HG02610 (cell line): Measurements from ENCODE around the gene WDR54.

ENCODE experiments used
- ATAC-seq: cut with Tn5 transposase; IDR thresholded peaks from one replicate; pipeline ENCODE4 v1.9.1; 2021; ENCODE audit warnings: mild to moderate bottlenecking, moderate library complexity; ENCODE audit not compliant: unreplicated experiment

Gene WDR54, protein sequence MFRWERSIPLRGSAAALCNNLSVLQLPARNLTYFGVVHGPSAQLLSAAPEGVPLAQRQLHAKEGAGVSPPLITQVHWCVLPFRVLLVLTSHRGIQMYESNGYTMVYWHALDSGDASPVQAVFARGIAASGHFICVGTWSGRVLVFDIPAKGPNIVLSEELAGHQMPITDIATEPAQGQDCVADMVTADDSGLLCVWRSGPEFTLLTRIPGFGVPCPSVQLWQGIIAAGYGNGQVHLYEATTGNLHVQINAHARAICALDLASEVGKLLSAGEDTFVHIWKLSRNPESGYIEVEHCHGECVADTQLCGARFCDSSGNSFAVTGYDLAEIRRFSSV

DNA sequence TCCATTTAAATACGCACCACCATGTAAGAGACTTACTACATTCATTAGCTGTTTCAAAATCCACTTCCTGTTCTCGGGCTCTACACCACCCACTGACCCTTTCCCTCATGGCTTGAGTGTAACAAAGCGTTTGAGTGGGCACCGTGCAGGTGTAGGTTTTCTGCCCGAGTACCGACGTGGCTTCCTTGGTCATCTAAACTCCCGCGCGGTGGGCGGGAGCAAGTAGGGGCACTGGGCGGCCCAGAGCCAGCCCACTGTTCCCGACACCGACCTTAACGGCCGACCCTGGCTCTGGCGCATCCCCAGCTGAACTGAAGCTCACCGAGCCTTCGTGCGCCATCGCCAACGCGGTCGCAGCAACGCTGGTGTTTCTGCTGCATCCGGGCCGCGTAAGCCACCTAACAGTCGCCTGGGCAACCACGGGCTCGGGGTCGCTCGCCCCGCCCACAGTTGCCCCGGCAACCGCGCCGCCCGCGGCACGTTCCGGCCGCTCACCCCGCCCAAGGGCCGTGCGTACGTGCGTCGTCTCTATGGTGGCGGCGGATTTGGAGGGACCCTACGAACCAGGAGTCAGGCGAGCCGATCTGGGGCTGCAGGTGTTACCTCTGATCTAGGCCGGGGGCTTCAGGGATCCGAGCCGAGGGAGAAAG lies at the start of gene WDR54, which contains the start of gene C2orf81:
WDR54 (plus strand) TSS at position 510 of the 650 bp plus-strand sequence. CDS start 424 bp downstream, outside the sequence.
C2orf81 (minus strand) TSS at position 399 of the 650 bp plus-strand sequence; CDS start at position 340, 59 bp downstream.
- peak; percentile 96 for ATAC-seq

DNA sequence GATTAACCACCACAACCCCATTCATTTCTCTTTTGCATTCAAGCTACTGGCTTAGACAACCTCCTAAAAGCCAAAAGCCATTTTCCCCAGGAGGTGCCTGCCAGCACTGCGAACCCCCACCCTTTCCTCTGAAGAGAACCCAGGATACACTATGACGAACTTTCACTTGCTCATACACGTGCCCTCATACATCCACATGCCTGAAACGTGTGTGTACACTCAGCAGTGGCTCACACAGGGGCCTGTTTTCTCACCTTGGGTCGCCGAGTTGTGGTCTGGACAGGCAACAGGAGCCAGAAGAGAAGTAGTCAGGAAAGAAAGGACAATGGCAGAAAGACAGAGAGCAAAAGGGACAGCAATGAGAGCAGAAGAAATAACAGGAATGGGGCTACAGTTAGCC lies 48.9 kb upstream of the WDR54 start:
- ATAC-seq: no peak

DNA sequence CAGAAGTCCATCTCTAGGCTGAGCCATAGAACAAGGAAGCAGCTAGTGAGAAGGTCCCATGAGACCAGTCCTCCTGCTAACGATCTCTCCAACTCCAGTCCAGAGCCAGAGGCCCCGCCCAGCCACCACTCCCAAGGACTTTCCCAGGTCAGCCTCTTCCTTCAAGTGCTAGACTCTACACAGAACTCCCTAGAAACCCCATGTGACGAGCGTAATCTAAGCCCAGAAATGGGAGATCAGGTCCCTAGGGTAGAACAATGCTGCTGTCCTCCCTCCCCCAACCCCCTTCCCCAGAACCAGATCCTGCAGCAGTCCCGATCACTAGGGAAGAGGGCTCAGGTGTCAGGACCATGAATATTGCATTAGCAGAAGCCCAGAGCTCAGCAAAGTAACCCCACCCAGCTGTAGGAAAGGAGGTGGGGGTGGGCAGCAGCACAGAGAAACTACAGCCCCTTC lies 48.3 kb upstream of the WDR54 start:
- no peak for ATAC-seq

DNA sequence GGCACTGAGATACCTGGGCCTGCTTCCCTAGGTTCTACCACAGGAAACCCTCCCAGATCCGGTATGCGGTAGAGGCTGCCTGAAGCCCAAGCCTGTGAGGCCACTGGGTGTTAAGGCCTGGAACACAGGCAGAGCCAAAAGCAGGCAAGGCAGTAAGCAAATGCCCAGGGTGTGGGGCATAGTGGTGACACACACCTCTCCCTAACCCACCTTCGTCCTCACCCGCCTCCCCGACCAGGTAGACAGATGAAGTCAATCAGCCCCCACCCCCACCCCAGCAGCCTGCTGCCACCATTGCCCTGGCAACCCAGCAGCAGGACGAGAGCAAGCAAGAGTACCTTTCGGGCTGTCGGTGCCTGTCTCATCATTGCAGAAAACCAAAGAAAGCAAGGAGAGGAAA lies 47.5 kb upstream of the WDR54 start:
- ATAC-seq: no peak

DNA sequence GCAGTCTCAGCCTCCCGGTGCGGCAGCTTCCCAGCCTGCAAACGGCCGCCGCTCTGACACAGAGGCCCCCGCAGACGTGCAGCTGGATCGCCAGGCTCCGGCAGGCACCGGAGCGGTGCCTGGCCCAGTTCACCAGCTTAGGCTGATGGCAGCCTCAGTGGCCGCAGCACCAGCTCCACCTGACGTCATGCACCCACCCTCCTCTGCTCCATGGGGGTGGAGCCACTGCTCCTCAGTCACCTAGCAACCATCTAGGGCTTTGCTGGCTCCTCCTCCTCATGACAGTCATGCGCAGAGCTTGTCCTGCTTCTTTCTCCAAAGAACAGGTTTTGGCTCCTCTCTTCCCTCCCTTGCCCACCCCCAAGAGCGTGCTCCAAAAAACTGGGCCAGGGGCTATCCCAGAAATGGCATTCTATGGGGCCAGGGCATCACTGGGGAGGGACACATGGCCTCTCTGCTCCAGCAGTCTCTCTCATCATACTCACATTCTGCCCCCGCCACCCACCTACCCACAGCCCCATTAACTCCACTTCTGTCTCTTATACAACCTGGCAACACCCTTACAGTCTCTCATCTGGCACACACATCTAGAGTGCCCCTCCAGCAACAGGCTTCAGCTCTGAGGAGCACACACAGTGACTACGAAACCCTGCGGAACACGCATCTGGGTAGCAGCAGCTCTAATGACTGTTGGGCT lies 46.9 kb upstream of the WDR54 start:
- ATAC-seq: no peak

DNA sequence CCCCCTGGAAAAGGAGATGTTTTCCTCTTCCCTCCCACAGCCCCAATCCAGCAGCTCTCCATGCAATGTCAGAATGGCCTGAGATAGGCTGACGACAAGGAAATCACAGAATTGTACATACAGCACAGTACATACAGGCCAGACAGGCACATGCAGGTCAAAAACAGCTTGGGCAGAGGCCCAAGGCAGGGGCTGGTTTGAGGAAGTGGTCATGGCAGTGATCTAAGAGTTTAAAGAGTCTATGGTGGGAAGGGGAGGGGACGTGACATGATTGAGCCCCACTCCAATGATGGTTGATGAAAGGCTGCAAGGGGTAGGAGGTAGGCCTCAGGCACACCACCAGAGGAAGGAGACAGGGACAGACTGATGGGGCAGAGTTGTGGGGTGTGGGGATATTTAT lies 45.7 kb upstream of the WDR54 start:
- no peak for ATAC-seq

DNA sequence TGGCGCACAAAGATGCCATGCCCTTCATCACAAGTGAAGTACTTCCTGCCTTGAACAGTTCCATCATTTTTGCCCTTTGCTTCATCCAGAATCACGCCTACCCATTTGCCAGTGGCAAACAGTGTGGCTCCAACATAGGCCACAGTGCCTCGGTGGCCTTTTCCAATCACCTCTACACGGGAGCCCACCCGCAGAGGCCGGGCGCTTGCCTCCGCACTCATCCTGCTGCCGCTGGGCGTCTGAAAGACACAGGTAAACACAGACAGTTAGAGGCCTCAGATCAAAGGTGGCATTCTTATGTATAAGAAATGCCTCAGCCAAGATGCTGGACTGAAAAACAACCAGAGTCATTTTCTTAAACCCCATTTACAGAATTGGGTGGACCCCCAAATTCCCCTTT lies 43.5 kb upstream of the WDR54 start:
- no peak for ATAC-seq

DNA sequence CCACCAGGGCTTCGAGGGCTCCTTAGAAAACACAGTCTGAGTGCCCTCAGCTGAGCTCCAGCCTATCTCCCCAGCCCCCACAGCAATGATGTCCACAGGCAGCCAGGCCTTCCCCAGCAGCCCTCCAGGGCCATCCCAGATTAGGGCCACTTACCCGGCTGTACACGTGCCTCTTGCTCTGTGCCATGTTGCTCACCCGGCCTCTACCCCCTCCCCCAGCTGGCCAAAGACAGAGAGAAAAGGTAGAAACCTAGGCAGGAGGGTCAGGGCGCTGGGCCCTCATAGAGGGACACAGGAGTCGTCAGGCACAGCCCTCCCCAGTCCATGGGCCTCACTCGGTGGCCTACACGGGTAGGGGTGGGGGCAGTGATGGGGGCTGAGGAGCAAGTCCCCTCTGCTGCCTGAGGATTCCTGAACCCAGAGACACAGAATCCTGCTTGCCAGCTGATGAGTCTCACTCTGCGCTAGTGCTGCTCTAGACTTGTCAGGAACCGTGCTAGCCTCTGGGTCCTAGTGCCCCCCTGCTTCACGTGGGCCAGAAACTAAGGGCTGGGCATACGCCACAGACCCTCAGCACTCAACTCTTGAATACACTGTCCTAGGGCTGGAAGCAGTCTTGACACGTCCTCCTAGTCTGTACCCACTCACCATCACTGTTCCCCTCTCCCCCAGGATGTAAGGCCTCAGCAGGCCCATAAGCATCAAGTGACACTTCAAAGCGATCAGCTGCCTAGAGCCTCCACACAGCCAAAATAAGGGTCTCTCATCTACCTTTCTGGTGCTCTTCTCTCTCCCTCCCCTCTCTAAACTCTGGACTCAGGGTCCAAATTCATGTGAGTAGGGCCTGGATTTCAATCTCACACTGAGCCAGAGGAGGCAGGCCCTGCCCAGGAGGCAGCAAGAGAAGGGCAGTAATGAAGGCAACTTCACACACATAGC lies 41.4 kb upstream of the WDR54 start, which contains the start of gene DCTN1:
DCTN1 (minus strand) TSS at position 461 of the 939 bp plus-strand sequence; CDS start at position 187, 274 bp downstream.
- ATAC-seq: peak; percentile 82

DNA sequence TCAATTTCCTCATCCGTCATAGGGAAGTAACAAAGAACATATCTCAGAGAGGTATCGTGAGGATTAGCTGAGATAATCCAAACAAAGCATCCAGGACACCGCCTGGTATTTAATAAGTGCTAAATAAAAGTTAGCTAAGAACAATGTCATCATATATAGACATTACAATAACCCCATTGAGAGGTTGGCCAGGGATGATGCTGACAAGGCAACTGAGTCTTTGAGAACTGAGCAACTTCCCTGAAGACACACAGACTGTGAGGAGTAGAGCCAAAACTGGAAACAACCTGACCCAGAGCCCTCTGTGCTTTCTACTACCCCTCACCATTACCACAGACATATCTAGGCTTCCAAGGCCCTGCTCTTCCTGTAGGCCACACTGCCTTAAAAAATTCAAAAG lies 39.8 kb upstream of the WDR54 start:
- no peak for ATAC-seq

DNA sequence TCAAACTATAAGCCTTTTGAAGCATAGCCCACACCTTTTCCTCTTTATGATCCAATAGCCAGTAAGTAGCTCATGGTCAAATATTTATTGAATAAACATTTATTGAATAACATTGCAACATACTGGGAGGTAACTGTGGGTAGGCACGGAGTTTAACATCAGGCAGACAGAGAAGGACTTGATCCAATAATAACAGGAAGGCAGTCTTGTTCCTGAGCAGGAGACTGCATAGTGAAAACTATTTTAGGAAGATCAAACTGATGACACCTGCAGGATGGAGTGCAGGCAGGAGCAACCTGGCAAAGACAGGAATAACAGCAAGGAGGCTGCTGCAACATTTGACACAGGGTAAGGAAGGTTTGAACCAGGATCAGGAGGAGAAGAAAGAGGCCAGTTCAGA lies 38.3 kb upstream of the WDR54 start:
- ATAC-seq: no peak

DNA sequence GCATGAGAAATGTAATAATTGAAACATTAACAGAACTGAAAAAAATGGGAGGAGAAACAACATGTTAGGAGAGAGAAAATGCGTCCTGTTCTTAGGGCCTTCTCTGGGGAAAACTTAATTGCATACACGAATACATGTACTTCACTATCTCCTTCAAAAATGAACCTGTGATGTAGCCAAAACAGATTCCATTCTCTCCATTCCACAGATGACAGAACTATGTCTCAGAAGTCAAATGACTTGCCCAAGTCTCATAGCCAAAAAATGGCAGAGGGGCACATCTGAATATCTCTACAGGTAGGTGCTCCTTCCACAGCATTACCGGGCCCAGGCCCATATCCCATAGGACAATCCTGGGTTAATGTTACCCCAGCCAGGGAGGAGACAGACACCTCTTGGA lies 37.5 kb upstream of the WDR54 start:
- ATAC-seq: no peak

DNA sequence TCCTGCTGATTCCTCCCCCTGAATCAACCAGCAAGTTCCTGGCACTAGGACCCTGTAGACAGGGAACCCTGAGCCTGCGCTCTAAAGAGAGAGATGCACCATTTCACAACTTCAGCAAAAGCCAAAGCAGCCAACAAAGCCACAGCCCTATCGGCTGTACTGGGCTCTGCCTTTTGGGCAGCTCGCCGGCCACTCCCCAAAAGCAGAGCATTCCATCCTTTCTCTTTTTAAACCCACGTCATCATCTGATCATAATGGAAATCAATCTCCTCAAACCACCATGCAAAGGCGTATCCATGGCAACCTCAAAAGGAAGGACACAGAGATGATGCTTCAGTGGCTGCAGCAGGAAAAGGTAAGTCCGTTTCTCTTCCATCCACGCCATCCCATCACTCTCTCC lies 36.1 kb upstream of the WDR54 start:
- ATAC-seq: no peak

DNA sequence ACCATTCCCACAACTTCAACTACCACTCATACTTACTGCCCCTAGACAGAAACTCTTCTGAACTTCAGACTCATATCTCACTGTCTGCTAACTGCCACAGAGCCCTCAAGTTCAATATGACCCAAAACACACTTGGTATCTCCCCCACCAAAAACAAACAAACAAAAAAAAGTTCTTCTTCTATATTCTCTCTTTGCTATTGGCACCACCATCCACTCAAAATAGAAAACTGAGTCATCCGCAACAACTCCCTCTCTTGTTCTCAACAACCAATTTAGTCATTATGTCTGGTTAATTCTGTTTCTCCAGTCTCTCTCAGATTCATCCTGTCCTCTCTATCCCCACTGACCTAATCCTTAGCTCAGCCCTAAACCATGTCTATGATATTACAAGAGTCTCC lies 34.2 kb upstream of the WDR54 start:
- no peak for ATAC-seq

DNA sequence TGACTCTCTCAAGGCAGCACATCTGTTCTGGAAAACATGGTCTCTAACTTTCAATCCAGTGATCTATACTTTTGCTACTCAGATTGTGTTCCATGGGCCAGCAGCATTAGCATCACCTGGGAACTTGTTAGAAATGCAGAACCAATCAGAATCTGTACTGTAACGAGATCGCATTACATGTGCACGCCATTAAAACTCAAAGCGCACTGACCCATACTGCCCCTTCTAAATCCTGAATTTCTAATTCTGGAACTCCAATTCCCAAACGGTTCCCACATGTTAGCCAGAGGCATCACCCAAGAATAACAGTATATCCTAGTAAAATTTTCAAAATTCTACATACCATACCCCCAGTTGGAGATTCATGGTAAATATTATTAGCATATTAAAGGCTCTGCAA lies 30.9 kb upstream of the WDR54 start:
- no peak for ATAC-seq

DNA sequence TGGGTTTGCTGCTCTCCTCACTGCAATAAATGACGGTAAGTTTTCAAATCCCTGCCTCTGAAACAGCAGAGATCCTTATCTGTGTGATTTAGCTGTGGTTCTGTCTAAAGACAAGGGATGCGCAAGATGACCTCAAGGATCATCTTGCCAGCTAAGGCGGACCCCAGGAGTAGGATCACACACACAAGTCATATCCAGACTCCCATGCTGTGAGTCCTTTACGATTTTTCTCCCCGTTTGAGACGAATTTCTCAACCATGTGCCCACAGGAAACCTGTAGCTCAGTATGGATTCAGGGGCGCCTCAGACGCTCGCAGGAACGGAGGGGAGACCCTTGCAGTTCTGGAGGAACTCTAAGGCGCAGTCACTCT lies 30.3 kb upstream of the WDR54 start:
- no peak for ATAC-seq

DNA sequence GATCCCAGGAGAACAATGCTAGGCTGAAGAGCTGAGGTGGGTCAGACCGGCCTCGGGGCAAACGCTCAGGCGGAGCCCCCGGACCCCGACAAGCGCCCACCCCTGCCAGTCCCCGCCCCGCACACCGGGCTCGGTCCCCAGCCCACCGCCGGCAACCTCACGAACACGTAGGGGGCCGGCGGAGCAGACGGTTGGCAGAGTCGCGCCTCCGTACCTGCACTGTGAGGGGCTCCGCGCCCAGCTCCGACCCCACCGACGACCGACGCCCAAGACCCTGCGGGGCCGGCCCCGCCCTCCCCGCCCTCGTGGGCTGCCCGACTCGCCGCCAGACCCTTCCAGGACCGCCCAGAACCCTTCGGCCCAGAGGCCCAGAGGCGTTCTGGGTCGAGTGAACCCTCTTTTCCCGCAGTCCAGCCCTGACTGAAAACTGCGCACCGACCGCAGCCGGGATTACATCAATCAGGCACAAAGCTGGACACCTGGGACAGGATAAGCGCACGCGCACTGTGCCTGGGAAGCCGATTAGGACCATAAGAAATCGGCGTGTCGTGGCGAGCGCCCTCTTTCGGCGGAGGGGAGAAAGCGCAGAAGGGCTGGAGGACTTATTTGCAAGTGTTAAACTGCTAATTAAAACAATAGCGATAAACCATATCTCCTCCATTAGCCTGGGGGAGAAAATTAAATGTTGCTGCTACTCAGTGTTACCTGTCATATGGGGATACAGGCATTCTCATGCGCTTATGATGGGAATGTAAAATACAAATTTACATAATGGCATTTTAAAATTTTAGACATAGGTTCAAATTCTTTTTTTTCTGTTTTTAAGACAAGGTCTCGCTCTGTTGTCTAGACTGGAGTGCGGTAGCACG lies 29.7 kb upstream of the WDR54 start:
- peak; percentile 53 for ATAC-seq

DNA sequence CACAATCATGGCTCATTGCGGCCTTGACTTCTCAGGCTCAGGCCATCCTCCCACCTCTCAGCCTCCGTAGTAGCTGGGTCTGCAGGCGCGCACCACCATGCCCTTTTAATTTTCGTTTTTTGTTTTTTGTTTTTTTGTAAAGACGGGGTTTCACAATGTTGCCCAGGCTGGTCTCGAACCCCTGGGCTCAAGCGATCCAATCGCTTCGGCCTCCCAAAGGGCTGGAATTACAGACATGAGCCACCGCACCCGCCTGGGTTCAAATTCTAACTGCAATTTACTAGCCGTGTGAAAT lies 29.1 kb upstream of the WDR54 start:
- ATAC-seq: no peak

DNA sequence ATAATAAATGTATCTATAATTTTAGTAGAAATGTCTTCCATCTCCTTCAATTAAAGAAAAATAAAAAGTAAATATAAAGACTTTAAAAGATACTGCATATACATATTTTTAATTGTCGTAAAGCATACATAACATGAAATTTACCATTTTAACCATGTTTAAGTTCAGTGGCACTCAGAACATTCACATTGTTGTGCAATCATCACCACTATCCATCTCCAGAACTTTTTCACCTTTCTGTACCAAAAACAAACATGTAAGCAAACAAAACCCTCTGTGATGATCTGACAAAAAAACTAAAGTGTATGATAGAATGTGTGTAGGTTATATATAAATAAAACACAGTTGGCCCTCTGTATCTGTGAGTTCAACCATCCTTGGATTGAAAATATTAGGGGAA lies 28.0 kb upstream of the WDR54 start:
- no peak for ATAC-seq

DNA sequence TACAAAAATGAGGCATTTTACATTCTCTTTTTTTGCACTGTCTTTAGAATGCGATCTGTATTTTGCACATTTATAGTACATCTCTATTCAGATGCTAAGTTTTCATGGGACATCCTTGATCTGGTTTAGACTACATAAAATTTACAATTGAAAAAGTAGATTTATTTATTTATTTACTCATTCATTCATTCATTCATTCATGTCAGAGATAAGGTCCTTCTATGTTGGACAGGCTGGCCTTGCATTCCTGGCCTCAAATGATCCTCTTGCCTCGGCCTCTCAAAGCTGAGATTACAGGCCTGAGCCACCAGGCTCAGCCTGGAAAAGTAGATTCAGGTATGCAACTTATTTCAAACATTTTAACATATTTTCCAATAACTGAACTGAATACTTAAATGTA lies 25.4 kb upstream of the WDR54 start:
- ATAC-seq: no peak

DNA sequence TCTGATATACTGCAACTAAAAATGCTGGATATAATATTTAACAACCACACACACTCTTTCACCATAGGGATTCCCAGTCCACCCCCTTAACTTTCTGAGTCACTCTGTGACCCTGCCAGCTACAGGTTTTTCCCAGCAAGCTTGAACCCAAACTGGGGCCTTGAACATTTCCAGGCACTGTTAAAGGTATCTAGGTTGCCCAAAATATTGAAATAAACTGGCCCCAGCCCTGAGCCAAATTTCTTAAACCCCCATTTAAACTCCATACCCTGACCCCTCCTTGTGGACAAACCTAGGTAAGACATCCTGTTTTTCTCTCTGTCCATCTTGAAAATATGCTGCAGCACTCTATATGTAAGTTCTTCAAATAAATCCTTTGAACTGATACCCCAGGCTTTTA lies 21.7 kb upstream of the WDR54 start:
- no peak for ATAC-seq
